Aorta (tissue), 5 donors: ENCODE results near the gene XRCC4. TPM values are rescaled to one million over a fixed set of nuclear protein-coding genes. Genes with fewer than 3 reads are reported as not detected.
A peak's percentile ranks its signal among the peaks of the same experiment; 100 is the strongest.
"Not testable (repeated sequence)": the region's sequence is repeated elsewhere in the genome, so short reads cannot be mapped to it uniquely, and the experiment has no call there.

Experiments used
- ATAC-seq: fragments of 200-7000 bp; cut with Tn5 transposase; one replicate; pipeline ENCODE4 v1.9.1; 2022; ENCODE audit warnings: moderate library complexity; ENCODE audit not compliant: low FRiP score
- DNase-seq, 2 donors: peaks; one replicate each; pipeline ENCODE4 v3.0.0-alpha.2; 2020
- H3K27ac ChIP-seq, 2 donors: one replicate each; pipeline ENCODE4 v1.5.1; 2013; ENCODE audit warnings: low read length in 2 of 2, mild to moderate bottlenecking in 2 of 2, moderate library complexity in 2 of 2, control low read depth in 1 of 2, inconsistent platforms in 1 of 2, low read depth in 1 of 2
- H3K27me3 ChIP-seq, 2 donors: one replicate each; pipeline ENCODE4 v1.6.1; 2013; ENCODE audit warnings: control low read depth in 1 of 2, low read length in 1 of 2, mild to moderate bottlenecking in 1 of 2, moderate library complexity in 1 of 2; ENCODE audit not compliant: insufficient read depth in 2 of 2, control insufficient read depth in 1 of 2
- H3K36me3 ChIP-seq, 2 donors: one replicate each; pipeline ENCODE4 v1.6.1; 2013; ENCODE audit warnings: control low read depth in 1 of 2, low read length in 1 of 2, mild to moderate bottlenecking in 1 of 2; ENCODE audit not compliant: insufficient read depth in 2 of 2, control insufficient read depth in 1 of 2
- H3K4me1 ChIP-seq, 2 donors: one replicate each; pipeline ENCODE4 v1.6.1; 2013; ENCODE audit warnings: low read length in 2 of 2, control low read depth in 1 of 2, mild to moderate bottlenecking in 1 of 2, moderate library complexity in 1 of 2; ENCODE audit not compliant: insufficient read depth in 2 of 2, control insufficient read depth in 1 of 2
- H3K4me3 ChIP-seq, 2 donors: one replicate each; pipeline ENCODE4 v1.5.1; 2013; ENCODE audit warnings: low read length in 2 of 2, control low read depth in 1 of 2, mild to moderate bottlenecking in 1 of 2
- H3K9me3 ChIP-seq: one replicate; pipeline ENCODE4 v1.6.1; 2013; ENCODE audit warnings: mild to moderate bottlenecking, low read length; ENCODE audit not compliant: control insufficient read depth
- WGBS, 2 donors: extraction: QIAGEN DNeasy Blood & Tissue Kit; methylation state at CpG; one replicate each; pipeline ENCODE4 v1.1.7; 2013; 5-methylcytosine and 5-hydroxymethylcytosine counted together
- intact Hi-C, 2 donors: fragments of 100-400 bp; cut with DNase I; formaldehyde crosslinking; loops; one replicate each; pipeline versions ENCODE4 v1.14.2 to v1.15.0; 2022
- polyA plus RNA-seq, 2 donors: library from polyadenylated mRNA; stranded (reverse); fragments of 200-250 nt; gene quantifications; one replicate each; pipeline ENCODE4 v1.2.3, GENCODE V29; 2013
- total RNA-seq, 2 donors: library from RNA; stranded (reverse); fragmentation: NEBNext Ultra II Directional; extraction: Animal tissue kit (Norgen Biotek cat#: 25700); gene quantifications; one replicate each; pipeline ENCODE4 v1.2.1, GENCODE V29; 2021
- donor health status: healthy with polysubstance abuse.
- donor health status: Bipolar disorder and iron deficiency.
- donor health status: DM: no; HTN: no; CAD: no.
- donor health status: DM: no; HTN: no; CAD: no.
- donor health status: DM: yes; HTN: yes; CAD: no.

XRCC4 gene
- total and polyA plus RNA-seq, 4 donors = 9.9 to 19.0 (median 11.8) TPM

DNA sequence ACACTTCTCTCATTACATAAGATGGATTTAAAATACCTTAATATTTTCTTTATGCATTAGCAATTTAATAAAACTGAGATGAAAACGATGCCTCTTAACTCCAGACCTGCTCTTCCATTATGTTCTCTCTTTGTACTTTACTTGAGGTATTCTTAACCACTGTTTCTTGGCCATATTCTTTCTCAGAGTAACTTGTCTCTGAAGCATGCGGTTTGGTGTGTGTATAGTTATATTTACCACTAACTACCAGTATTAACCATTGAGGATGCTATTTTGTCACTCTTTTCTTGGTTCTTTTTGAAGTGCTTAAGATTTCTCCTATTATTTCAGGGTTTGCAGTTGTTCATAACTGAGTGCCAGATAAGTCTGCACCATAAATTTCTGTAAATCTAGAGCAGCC lies 18.0 kb upstream of the XRCC4 start:
- Histone ChIP-seq H3K36me3 (no peaks in the 10 kb centered on the region), H3K9me3 (no peaks in the 10 kb centered on the region), H3K27me3 (no peaks in the 10 kb centered on the region), H3K27ac (no peak overlapping the region), H3K4me3 (no peak overlapping the region), H3K4me1 (peaks cover 0 to 5% of the 10 kb centered on the region in 2 donors)
- 78 to 79% methylated on average over 2 of the region's 2 CpGs for WGBS, 2 donors
- DNase-seq = no peak
- ATAC-seq = no peak
- intact Hi-C loops = no loop called here

DNA sequence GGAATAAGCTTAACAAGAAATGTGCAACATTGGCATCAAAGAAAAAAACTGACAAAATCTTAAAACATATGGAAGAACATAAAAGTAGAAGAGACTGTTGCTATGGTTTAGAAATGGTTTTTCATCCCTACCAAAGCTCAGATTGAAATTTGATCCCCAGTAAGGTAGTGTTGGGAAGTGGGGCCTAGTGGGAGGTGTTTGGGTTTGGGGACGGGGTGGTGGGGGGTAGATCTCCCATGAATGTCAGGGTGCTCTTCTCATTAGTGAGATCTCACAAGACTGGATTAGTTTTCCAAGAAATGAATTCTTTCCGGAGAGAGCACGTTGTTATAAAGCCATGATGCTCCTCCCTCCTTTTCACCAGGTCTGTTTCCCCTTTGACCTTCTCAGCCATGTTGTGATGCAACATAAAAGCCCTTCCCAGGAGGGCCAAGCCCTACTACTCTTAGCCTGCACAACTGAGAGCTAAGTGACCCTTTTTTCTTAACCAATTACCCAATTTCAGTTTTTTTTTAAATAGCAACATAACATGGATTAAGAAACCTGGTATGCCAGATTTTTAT lies 10.7 kb upstream of the XRCC4 start:
- ATAC-seq = no peak
- Histone ChIP-seq H3K9me3 (no peaks in the 10 kb centered on the region), H3K36me3 (no peaks in the 10 kb centered on the region), H3K4me3 (no peak overlapping the region), H3K4me1 (no peaks in the 10 kb centered on the region), H3K27ac (no peak overlapping the region), H3K27me3 (no peaks in the 10 kb centered on the region)
- intact Hi-C loops = no loop called here
- 86 to 89% methylated on average over 3 of the region's 3 CpGs for WGBS, 2 donors
- DNase-seq = no peak

DNA sequence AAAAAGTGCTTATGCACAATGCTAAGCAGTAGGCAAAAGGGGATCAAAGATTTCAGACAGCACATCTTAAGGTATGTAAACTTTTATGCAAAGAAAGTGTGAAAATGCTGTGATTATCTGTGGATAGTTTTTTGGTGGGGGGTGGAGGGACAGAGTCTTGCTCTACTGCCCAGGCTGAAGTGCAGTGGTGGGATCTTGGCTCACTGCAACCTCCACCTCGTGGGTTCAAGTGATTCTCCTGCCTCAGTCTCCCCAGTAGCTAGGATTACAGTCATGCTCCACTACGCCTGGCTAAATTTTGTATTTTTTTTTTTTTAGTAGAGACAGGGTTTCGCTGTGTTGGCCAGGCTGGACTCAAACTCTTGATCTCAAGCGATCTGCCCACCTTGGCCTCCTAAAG lies 10.0 kb upstream of the XRCC4 start:
- H3K4me1 ChIP-seq, H3K27ac ChIP-seq: not testable (repeated sequence)
- 97 to 99% methylated on average over 4 of the region's 4 CpGs for WGBS, 2 donors

DNA sequence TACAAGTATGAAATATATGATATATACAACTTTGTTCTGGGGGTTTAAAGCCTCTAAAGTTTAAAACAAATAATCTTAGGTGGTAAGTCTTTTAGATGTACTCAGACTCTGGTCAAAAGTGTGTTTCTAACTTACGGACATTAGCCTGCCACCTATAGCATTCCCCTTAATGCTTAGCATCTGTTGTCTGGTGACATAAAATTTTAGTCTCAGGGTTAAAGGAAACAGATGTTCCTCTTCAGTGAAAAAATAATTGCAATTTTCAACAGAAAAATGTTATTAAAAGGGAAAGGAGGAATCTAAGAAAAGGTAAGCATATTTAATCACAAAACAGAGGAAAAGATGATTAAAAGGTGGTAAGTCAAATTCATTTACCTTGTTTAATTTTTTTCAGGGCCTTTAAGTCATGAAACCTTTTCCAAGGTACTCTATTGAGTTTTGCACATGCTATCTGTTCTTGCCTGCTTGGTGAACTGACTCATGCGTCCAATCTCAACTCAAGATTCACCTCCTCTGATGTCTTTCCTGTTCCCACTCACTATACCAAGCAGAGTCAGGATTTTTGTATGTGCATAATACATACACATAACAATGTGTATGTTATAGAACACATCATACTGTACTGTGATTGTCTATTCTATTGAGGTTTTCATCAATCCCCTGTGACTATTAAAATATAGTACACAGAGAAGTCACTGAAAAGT lies 8.1 kb upstream of the XRCC4 start:
- H3K4me1 ChIP-seq = peaks cover 3 to 4% of the 10 kb centered on the region in 2 donors
- no peaks in the 10 kb centered on the region for H3K36me3 ChIP-seq
- H3K27ac ChIP-seq = no peak overlapping the region
- H3K4me3 ChIP-seq = no peak overlapping the region
- 80 to 85% methylated on average over 2 of the region's 2 CpGs for WGBS, 2 donors
- DNase-seq = no peak
- intact Hi-C loops = no loop called here
- ATAC-seq = no peak
- H3K27me3 ChIP-seq = no peaks in the 10 kb centered on the region
- no peaks in the 10 kb centered on the region for H3K9me3 ChIP-seq

More for the DNA sequence above, 10.0 kb upstream of the XRCC4 start:
- H3K27me3 ChIP-seq, intact Hi-C loops, DNase-seq, H3K9me3 ChIP-seq, ATAC-seq, H3K4me3 ChIP-seq, H3K36me3 ChIP-seq: not testable (repeated sequence)

DNA sequence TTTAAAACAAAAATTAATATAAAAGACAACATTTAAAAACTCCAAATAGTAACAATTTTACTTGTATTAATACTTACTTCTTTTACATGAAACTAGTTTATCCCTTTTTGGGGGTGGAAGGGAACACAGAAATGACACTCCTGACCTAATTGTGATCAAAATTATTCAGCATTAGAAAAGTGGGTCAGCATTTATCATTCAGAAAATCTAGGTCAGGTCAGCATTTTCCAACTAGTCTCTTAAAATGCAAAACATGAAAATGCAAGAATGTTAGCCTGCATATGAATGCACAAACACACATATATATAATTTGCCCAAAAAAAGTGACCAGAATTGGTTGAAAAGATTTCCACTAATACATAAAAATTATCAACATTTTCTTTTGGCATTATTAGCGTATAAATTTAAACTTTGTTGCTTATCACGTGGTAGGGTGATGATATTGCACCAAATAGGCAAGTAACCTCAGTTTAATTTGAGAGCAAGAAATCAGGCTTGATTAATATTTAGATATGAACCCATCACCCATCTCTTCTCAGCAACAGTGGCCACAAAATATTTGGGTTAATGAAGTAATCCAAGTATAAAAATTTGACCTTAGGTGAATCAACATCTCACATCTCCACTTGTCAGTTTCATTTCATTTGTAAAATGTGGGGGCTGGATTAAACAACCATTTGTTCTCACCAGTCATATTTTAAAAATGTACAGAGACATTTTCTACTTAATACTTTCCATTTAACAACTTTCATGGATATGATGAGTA lies 5.9 kb upstream of the XRCC4 start:
- H3K4me1 ChIP-seq = peaks cover 4 to 5% of the 10 kb centered on the region in 2 donors
- ATAC-seq (no peak), DNase-seq (no peak)
- H3K27ac ChIP-seq = no peak overlapping the region
- no peaks in the 10 kb centered on the region for H3K36me3 ChIP-seq
- no peaks in the 10 kb centered on the region for H3K27me3 ChIP-seq
- no peaks in the 10 kb centered on the region for H3K9me3 ChIP-seq
- WGBS, 2 donors = 68 to 69% methylated on average over 2 of the region's 2 CpGs
- H3K4me3 ChIP-seq = no peak overlapping the region
- intact Hi-C loops = loop anchor here in 1 of 2 donors (10.0 kb wide), 1 partner anchor 757 kb away; no protein-coding TSS in a partner anchor

- Histone ChIP-seq H3K36me3 (no peaks in the 10 kb centered on the region), H3K4me3 (no peak overlapping the region), H3K9me3 (no peaks in the 10 kb centered on the region), H3K27me3 (no peaks in the 10 kb centered on the region), H3K27ac (no peak overlapping the region), H3K4me1 (peaks cover 4 to 5% of the 10 kb centered on the region in 2 donors)
- intact Hi-C loops = loop anchor here in 1 of 2 donors (10.0 kb wide), 1 partner anchor 758 kb away; no protein-coding TSS in a partner anchor
- 43 to 48% methylated on average over 6 of the region's 6 CpGs for WGBS, 2 donors
- DNase-seq = no peak
- no peak for ATAC-seq
Measured at GRCh38 chr5:83072966-83073365, 4.4 kb upstream of the XRCC4 start.

DNA sequence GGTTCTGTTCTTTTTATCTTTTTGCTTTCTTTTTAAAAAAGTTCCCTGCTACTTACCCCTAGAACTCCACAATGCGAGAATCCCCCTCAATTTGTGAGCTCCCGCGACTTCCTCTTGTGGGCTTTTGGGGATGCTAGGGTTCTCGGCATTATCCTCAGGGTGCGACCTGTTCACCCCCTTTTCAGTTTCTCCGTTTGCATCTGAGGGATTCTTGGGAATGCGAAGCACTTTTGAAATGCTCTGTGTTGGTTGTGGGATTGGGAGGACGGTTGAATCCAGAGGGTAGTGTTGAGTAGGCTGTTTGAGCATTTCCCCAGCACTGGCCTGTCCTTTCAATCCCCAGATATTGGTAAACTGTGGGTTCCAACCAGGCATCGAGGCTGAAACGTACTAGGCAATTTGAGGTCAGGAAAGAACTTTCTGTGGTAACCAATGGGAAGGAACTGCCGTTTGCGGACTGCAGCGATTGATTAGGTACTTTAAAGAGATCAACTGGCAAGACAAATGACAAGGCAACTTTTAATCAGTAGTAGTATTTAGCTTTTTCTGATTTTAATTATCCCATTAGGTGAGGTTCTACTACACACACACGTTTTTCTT lies 415 bp downstream of the XRCC4 start:
- ATAC-seq (peak; percentile 19), DNase-seq (no peak)
- peak overlapping the region in 1 of 2 donors; percentile 90 for H3K27ac ChIP-seq

GRCh38 chr5:83082750-83083149 lies 5.4 kb downstream of the XRCC4 start:
- intact Hi-C loops = loop anchor here in 1 of 2 donors (10.0 kb wide), 1 partner anchor 482 kb away; no protein-coding TSS in a partner anchor
- H3K9me3 ChIP-seq = no peaks in the 10 kb centered on the region
- H3K4me3 ChIP-seq = no peak overlapping the region
- H3K27ac ChIP-seq = no peak overlapping the region
- DNase-seq = no peak
- no peaks in the 10 kb centered on the region for H3K27me3 ChIP-seq
- no peak for ATAC-seq
- no peaks in the 10 kb centered on the region for H3K36me3 ChIP-seq
- H3K4me1 ChIP-seq = no peaks in the 10 kb centered on the region

More for the DNA sequence above, 415 bp downstream of the XRCC4 start:
- Histone ChIP-seq H3K9me3 (no peaks in the 10 kb centered on the region), H3K36me3 (no peaks in the 10 kb centered on the region), H3K4me1 (peaks cover 2 to 3% of the 10 kb centered on the region in 2 donors), H3K4me3 (peak overlapping the region; percentile 57 to 97), H3K27me3 (no peaks in the 10 kb centered on the region)
- intact Hi-C loops = loop anchor here in 1 of 2 donors (5.0 to 10.0 kb wide), 3 partner anchors 355 to 763 kb away; no protein-coding TSS in a partner anchor
- 2 to 4% methylated on average over 14 of the region's 14 CpGs for WGBS, 2 donors
